Suprapubic skin (tissue), 4 donors: ENCODE data around the gene GNAQ. TPM values are rescaled to one million over a fixed set of nuclear protein-coding genes. Genes with fewer than 3 reads are reported as not detected.
"Not testable (repeated sequence)": the region's sequence is repeated elsewhere in the genome, so short reads cannot be mapped to it uniquely, and the experiment has no call there.

Experiments used
- DNase-seq, 2 donors: peaks; one replicate each; pipeline ENCODE4 v3.0.0-alpha.2; 2019; ENCODE audit warnings: low spot score in 2 of 2
- H3K27ac ChIP-seq: fragments of 200-600 bp; sonication (generic); one replicate; pipeline ENCODE4 v1.5.1; 2019
- H3K27me3 ChIP-seq: fragments of 200-600 bp; sonication (generic); one replicate; pipeline ENCODE4 v1.5.1; 2019
- H3K36me3 ChIP-seq: fragments of 200-600 bp; sonication (generic); one replicate; pipeline ENCODE4 v1.5.1; 2019
- H3K4me1 ChIP-seq: fragments of 200-600 bp; sonication (generic); one replicate; pipeline ENCODE4 v1.5.1; 2019
- H3K4me3 ChIP-seq: fragments of 200-600 bp; sonication (generic); one replicate; pipeline ENCODE4 v1.5.1; 2019; ENCODE audit warnings: mild to moderate bottlenecking
- H3K9me3 ChIP-seq: fragments of 200-600 bp; sonication (generic); one replicate; pipeline ENCODE4 v1.5.1; 2019
- CTCF ChIP-seq, 2 donors: fragments of 200-600 bp in 1 of 2; fragments of 450-650 bp in 1 of 2; sonication (generic) in 1 of 2; IDR thresholded peaks; one replicate each; pipeline ENCODE4 v1.5.1; 2016 to 2019; ENCODE audit warnings: antibody characterized with exemption in 2 of 2, mild to moderate bottlenecking in 1 of 2, moderate library complexity in 1 of 2
- EP300 ChIP-seq: sonication (generic); formaldehyde crosslinking; IDR thresholded peaks from one replicate; pipeline ENCODE4 v1.6.1; 2017; ENCODE audit warnings: antibody characterized with exemption
- POLR2A ChIP-seq, 2 donors: fragments of 450-650 bp; IDR thresholded peaks; one replicate each; pipeline ENCODE4 v1.6.1; 2017; ENCODE audit warnings: antibody characterized with exemption in 2 of 2, mild to moderate bottlenecking in 2 of 2, moderate library complexity in 2 of 2
- POLR2AphosphoS5 ChIP-seq, 3 donors: sonication (generic); formaldehyde crosslinking; IDR thresholded peaks; one replicate each; pipeline ENCODE4 v1.6.1; 2017; ENCODE audit warnings: antibody characterized with exemption in 3 of 3
- WGBS: methylation state at CpG from one replicate; pipeline ENCODE4 v1.1.5; 2018; 5-methylcytosine and 5-hydroxymethylcytosine counted together
- total RNA-seq, 4 donors: library from RNA; depleted of rRNA; stranded (reverse); fragments of >200 nt; gene quantifications; one replicate each; pipeline ENCODE4 v1.1.0, GENCODE V29; 2016

The GNAQ gene
- total RNA-seq, 4 donors from 2014 or later = 16.0 to 29.0 (median 17.7) TPM

- Histone ChIP-seq H3K9me3 (no peaks in the 10 kb centered on the region), H3K4me3 (no peak overlapping the region), H3K4me1 (peaks cover 28% of the 10 kb centered on the region), H3K36me3 (no peaks in the 10 kb centered on the region), H3K27ac (no peak overlapping the region), H3K27me3 (no peaks in the 10 kb centered on the region)
- 84% methylated on average over 4 of the region's 4 CpGs for WGBS
- DNase-seq = no peak
- TF ChIP-seq CTCF (IDR thresholded peaks at IDR 0.05) (no peak), POLR2AphosphoS5 (IDR thresholded peaks at IDR 0.05) (no peak), POLR2A (IDR thresholded peaks at IDR 0.05) (no peak)
Measured at GRCh38 chr9:77882294-77882693, 149.3 kb downstream of the GNAQ start.

GRCh38 chr9:77881634-77882033 lies 150.0 kb downstream of the GNAQ start:
- not testable (repeated sequence) for H3K9me3 ChIP-seq, H3K27me3 ChIP-seq, H3K36me3 ChIP-seq, H3K27ac ChIP-seq, DNase-seq, H3K4me3 ChIP-seq
- H3K4me1 ChIP-seq = peaks cover 29% of the 10 kb centered on the region
- 95% methylated on average over 8 of the region's 8 CpGs for WGBS

- Histone ChIP-seq H3K27me3 (no peaks in the 10 kb centered on the region), H3K27ac (no peak overlapping the region), H3K4me1 (peaks cover 34% of the 10 kb centered on the region), H3K9me3 (no peaks in the 10 kb centered on the region), H3K36me3 (no peaks in the 10 kb centered on the region), H3K4me3 (no peak overlapping the region)
- no peak for DNase-seq
- TF ChIP-seq CTCF (IDR thresholded peaks at IDR 0.05) = no peak
- TF ChIP-seq POLR2AphosphoS5 (IDR thresholded peaks at IDR 0.05) = no peak
- TF ChIP-seq EP300 = no peak
- no peak for TF ChIP-seq POLR2A (IDR thresholded peaks at IDR 0.05)
- 89% methylated on average over 8 of the region's 8 CpGs for WGBS
Measured at GRCh38 chr9:77881111-77881510, 150.5 kb downstream of the GNAQ start.

- Histone ChIP-seq H3K9me3 (no peaks in the 10 kb centered on the region), H3K4me1 (peaks cover 34% of the 10 kb centered on the region), H3K36me3 (no peaks in the 10 kb centered on the region), H3K4me3 (no peak overlapping the region), H3K27ac (no peak overlapping the region), H3K27me3 (no peaks in the 10 kb centered on the region)
- no peak for DNase-seq
- WGBS = 57% methylated on average over 8 of the region's 8 CpGs
- no peak for TF ChIP-seq EP300
- TF ChIP-seq CTCF (IDR thresholded peaks at IDR 0.05) = no peak
Measured at GRCh38 chr9:77879437-77879943, 152.1 kb downstream of the GNAQ start.

- 84% methylated on average over 5 of the region's 5 CpGs for WGBS
- H3K4me1 ChIP-seq = peaks cover 27% of the 10 kb centered on the region
- not testable (repeated sequence) for H3K36me3 ChIP-seq, H3K27ac ChIP-seq, H3K9me3 ChIP-seq, H3K4me3 ChIP-seq, DNase-seq, H3K27me3 ChIP-seq
Measured at GRCh38 chr9:77878793-77879192, 152.8 kb downstream of the GNAQ start.

GRCh38 chr9:77877976-77878375 lies 153.6 kb downstream of the GNAQ start:
- H3K36me3 ChIP-seq = no peaks in the 10 kb centered on the region
- no peak overlapping the region for H3K27ac ChIP-seq

More at GRCh38 chr9:77877976-77878375, 153.6 kb downstream of the GNAQ start:
- no peak for DNase-seq
- H3K4me1 ChIP-seq = peaks cover 28% of the 10 kb centered on the region
- TF ChIP-seq POLR2AphosphoS5 (IDR thresholded peaks at IDR 0.05) (no peak), POLR2A (IDR thresholded peaks at IDR 0.05) (no peak), CTCF (IDR thresholded peaks at IDR 0.05) (no peak), EP300 (no peak)
- H3K9me3 ChIP-seq = no peaks in the 10 kb centered on the region
- WGBS = 89% methylated on average over 1 of the region's 1 CpG
- H3K4me3 ChIP-seq = no peak overlapping the region
- H3K27me3 ChIP-seq = no peaks in the 10 kb centered on the region
